Small intestine (tissue), 7 donors: ENCODE measurements around the gene DOCK4. TPM values are rescaled to one million over a fixed set of nuclear protein-coding genes. Genes with fewer than 3 reads are reported as not detected.

Experiments used
- DNase-seq, 2 donors: peaks; one replicate each; pipeline versions ENCODE4 v3.0.0 to v3.0.0-alpha.2; 2013
- FAIRE-seq: peaks from 2 replicates; lab custom pipeline; 2012; peaks lifted over from hg19 to GRCh38; lab: Jason Lieb, UNC
- H3K27ac ChIP-seq, 3 donors: one replicate each; pipeline ENCODE4 v1.5.1; 2013; ENCODE audit warnings: low read length in 2 of 3, mild to moderate bottlenecking in 2 of 3, control low read depth in 1 of 3, inconsistent platforms in 1 of 3, low read depth in 1 of 3, moderate library complexity in 1 of 3
- H3K27me3 ChIP-seq, 3 donors: one replicate each; pipeline ENCODE4 v1.6.1; 2013; ENCODE audit warnings: low read length in 3 of 3, inconsistent platforms in 1 of 3; ENCODE audit not compliant: control insufficient read depth in 3 of 3, insufficient read depth in 3 of 3
- H3K36me3 ChIP-seq, 3 donors: one replicate each; pipeline ENCODE4 v1.6.1; 2013; ENCODE audit warnings: low read length in 3 of 3, inconsistent platforms in 1 of 3, low read depth in 1 of 3, mild to moderate bottlenecking in 1 of 3, moderate library complexity in 1 of 3; ENCODE audit not compliant: control insufficient read depth in 3 of 3, insufficient read depth in 2 of 3
- H3K4me1 ChIP-seq, 3 donors: one replicate each; pipeline ENCODE4 v1.6.1; 2013; ENCODE audit warnings: low read length in 2 of 3, inconsistent platforms in 1 of 3, low read depth in 1 of 3, mild to moderate bottlenecking in 1 of 3, moderate library complexity in 1 of 3; ENCODE audit not compliant: control insufficient read depth in 3 of 3, insufficient read depth in 2 of 3
- H3K4me3 ChIP-seq, 3 donors: one replicate each; pipeline ENCODE4 v1.5.1; 2013; ENCODE audit warnings: low read length in 3 of 3, control low read depth in 1 of 3, inconsistent platforms in 1 of 3, low read depth in 1 of 3, mild to moderate bottlenecking in 1 of 3, moderate library complexity in 1 of 3
- H3K9me3 ChIP-seq, 2 donors: one replicate each; pipeline ENCODE4 v1.6.1; 2013; ENCODE audit warnings: low read depth in 1 of 2, low read length in 1 of 2; ENCODE audit not compliant: control insufficient read depth in 2 of 2, insufficient read depth in 1 of 2
- WGBS, 3 donors: extraction: QIAGEN DNeasy Blood & Tissue Kit; methylation state at CpG; one replicate each; pipeline ENCODE4 v1.1.7; 2013; 5-methylcytosine and 5-hydroxymethylcytosine counted together
- polyA plus RNA-seq, 4 donors: library from polyadenylated mRNA; stranded (reverse) in 3 of 4; unstranded in 1 of 4; fragments of 200-250 nt in 3 of 4; fragments of 120-200 nt in 1 of 4; gene quantifications; one replicate each; pipeline versions ENCODE4 v1.2.1 to v1.2.3, GENCODE V29; 2013
- donor health status: healthy with polysubstance abuse.
- donor health status: control.
- donor health status: control.
- donor health status: Bipolar disorder and iron deficiency.
- donor health status: healthy.

DOCK4 gene
- polyA plus RNA-seq, 4 donors: 1.9 to 4.1 (median 3.8) TPM; not detected in 1

- H3K36me3 ChIP-seq: no peaks in the 10 kb centered on the region
- H3K4me1 ChIP-seq: no peaks in the 10 kb centered on the region
- FAIRE-seq (no peak), DNase-seq (no peak)
- H3K27me3 ChIP-seq: no peaks in the 10 kb centered on the region
- 74 to 92% (median 83%) methylated on average over 2 of the region's 2 CpGs for WGBS, 3 donors
- H3K4me3 ChIP-seq: no peak overlapping the region
- H3K9me3 ChIP-seq: no peaks in the 10 kb centered on the region
- H3K27ac ChIP-seq: no peak overlapping the region
Observed at GRCh38 chr7:111749625-111750024, 456.6 kb downstream of the DOCK4 start.

- Histone ChIP-seq H3K36me3 (no peaks in the 10 kb centered on the region), H3K4me3 (no peak overlapping the region), H3K4me1 (no peaks in the 10 kb centered on the region), H3K27me3 (no peaks in the 10 kb centered on the region), H3K27ac (no peak overlapping the region), H3K9me3 (peaks cover 0 to 3% of the 10 kb centered on the region in 2 donors)
- FAIRE-seq (no peak), DNase-seq (no peak)
Observed at GRCh38 chr7:111747718-111748117, 458.5 kb downstream of the DOCK4 start.

- Histone ChIP-seq H3K27ac (no peak overlapping the region), H3K4me1 (no peaks in the 10 kb centered on the region), H3K9me3 (peaks cover 0 to 3% of the 10 kb centered on the region in 2 donors), H3K27me3 (no peaks in the 10 kb centered on the region), H3K4me3 (no peak overlapping the region), H3K36me3 (no peaks in the 10 kb centered on the region)
- DNase-seq: peak in 1 of 2 donors; percentile 26
- WGBS, 3 donors: 41 to 75% (median 74%) methylated on average over 4 of the region's 4 CpGs
- FAIRE-seq: no peak
Observed at GRCh38 chr7:111746950-111747349, 459.2 kb downstream of the DOCK4 start.

DNA sequence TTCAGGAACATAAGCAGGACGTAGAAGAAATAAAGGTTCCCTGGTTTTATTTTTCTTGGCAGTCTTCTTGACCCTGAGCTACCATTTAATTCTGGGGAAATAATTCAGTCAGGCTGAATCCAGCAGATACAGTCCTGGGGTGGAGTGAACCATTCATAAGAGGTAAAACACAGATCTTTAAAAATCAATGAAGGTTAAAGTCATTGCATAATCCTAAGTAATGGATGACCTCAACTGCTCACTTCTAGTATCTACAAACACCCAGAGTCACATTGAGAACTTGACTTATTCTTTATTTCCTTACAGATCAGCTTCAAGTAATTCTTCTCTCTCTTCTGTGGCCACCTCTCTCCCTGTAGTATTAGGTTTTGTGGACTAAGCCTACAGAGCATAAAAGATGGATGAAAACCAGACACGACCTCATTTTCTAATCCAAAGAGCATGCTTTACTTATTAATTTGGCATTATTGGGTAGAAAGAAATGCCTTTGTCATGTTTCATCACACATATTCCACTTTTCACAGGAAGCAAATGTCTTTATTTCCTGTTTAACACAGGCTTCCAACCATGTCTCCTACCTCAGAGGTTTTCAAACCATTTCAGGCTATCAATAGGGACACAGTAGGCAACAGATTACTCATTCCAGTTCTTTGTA, 461.6 kb downstream of the DOCK4 start:
- Histone ChIP-seq H3K27me3 (no peaks in the 10 kb centered on the region), H3K4me3 (no peak overlapping the region), H3K27ac (no peak overlapping the region), H3K36me3 (peaks cover 0 to 2% (median 0%) of the 10 kb centered on the region in 3 donors), H3K9me3 (peaks cover 0 to 3% of the 10 kb centered on the region in 2 donors), H3K4me1 (no peaks in the 10 kb centered on the region)
- DNase-seq (no peak), FAIRE-seq (no peak)
- whole genome bisulfite sequencing, 3 donors: 69 to 76% (median 73%) methylated on average over 2 of the region's 2 CpGs

- 72 to 79% (median 77%) methylated on average over 7 of the region's 7 CpGs for WGBS, 3 donors
- H3K27ac ChIP-seq: no peak overlapping the region
- H3K4me3 ChIP-seq: no peak overlapping the region
- H3K9me3 ChIP-seq: peaks cover 0 to 3% of the 10 kb centered on the region in 2 donors
- H3K4me1 ChIP-seq: no peaks in the 10 kb centered on the region
- DNase-seq (no peak), FAIRE-seq (no peak)
- peaks cover 0 to 4% (median 0%) of the 10 kb centered on the region in 3 donors for H3K36me3 ChIP-seq
- no peaks in the 10 kb centered on the region for H3K27me3 ChIP-seq
Observed at GRCh38 chr7:111743244-111743847, 462.9 kb downstream of the DOCK4 start.

GRCh38 chr7:111741811-111742240, 464.4 kb downstream of the DOCK4 start:
- Histone ChIP-seq H3K27me3 (no peaks in the 10 kb centered on the region), H3K27ac (no peak overlapping the region), H3K4me3 (no peak overlapping the region), H3K9me3 (peaks cover 0 to 3% of the 10 kb centered on the region in 2 donors), H3K4me1 (no peaks in the 10 kb centered on the region), H3K36me3 (peaks cover 0 to 4% (median 0%) of the 10 kb centered on the region in 3 donors)
- WGBS, 3 donors: 25 to 45% (median 33%) methylated on average over 8 of the region's 8 CpGs
- no peak for FAIRE-seq
- DNase-seq: peak; percentile 73 to 76

DNA sequence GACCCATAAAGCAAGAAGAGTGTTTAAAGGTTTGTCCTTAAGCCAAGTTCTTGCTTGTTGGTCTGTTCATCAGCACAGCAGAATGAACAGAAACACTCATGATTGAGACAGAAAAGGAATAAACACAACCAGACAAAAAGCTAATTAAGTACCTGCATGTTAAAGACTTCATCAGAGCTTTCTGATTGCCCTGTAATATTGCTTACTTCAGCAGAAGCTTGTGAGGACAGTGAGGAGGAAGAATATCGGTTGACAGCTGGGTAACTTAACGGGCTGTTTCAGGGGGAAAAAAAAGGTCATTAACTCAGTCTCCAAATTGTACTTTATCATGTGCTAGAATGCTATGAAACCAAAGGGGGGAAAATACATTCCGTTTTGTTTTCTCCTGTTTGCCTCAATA, 465.3 kb downstream of the DOCK4 start:
- no peaks in the 10 kb centered on the region for H3K27me3 ChIP-seq
- 78 to 83% (median 81%) methylated on average over 3 of the region's 3 CpGs for WGBS, 3 donors
- H3K36me3 ChIP-seq: peaks cover 0 to 4% (median 0%) of the 10 kb centered on the region in 3 donors
- H3K27ac ChIP-seq: no peak overlapping the region
- H3K9me3 ChIP-seq: peaks cover 0 to 3% of the 10 kb centered on the region in 2 donors
- H3K4me1 ChIP-seq: no peaks in the 10 kb centered on the region
- no peak for FAIRE-seq
- H3K4me3 ChIP-seq: no peak overlapping the region
- no peak for DNase-seq

DNA sequence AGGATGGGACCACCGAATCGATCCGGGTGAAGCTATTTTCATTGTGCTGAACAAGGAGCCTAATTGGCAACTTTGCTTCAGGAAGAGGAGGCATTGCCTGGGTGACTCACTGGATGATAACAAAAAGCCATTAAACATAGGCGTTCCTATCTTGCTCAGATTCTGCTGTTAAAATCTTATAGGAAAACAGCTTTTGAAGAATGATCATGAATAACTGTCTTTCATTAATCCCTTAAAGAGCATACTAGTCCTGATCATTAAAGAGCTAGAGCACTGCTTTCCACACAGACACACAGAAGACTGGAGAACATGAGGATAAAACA, 469.7 kb downstream of the DOCK4 start:
- no peaks in the 10 kb centered on the region for H3K9me3 ChIP-seq
- peaks cover 0 to 4% (median 0%) of the 10 kb centered on the region in 3 donors for H3K36me3 ChIP-seq
- whole genome bisulfite sequencing, 3 donors: 9 to 40% (median 20%) methylated on average over 4 of the region's 4 CpGs
- no peak for FAIRE-seq
- H3K27ac ChIP-seq: no peak overlapping the region
- no peaks in the 10 kb centered on the region for H3K27me3 ChIP-seq
- H3K4me3 ChIP-seq: no peak overlapping the region
- peaks cover 0 to 3% (median 0%) of the 10 kb centered on the region in 3 donors for H3K4me1 ChIP-seq
- DNase-seq: peak in 1 of 2 donors; percentile 38
